Suprapubic skin (tissue), 3 donors: ENCODE measurements around the gene HNMT.

Source experiments
- POLR2A ChIP-seq, 2 donors: fragments of 450-650 bp; IDR thresholded peaks; one replicate each; pipeline ENCODE4 v1.6.1; 2017; ENCODE audit warnings: antibody characterized with exemption in 2 of 2, mild to moderate bottlenecking in 2 of 2, moderate library complexity in 2 of 2
- TF ChIP-seq, protein P1 (sequence below), 2 donors: fragments of 200-600 bp in 1 of 2; fragments of 450-650 bp in 1 of 2; sonication (generic) in 1 of 2; IDR thresholded peaks; one replicate each; pipeline ENCODE4 v1.5.1; 2016 to 2019; ENCODE audit warnings: antibody characterized with exemption in 2 of 2, mild to moderate bottlenecking in 1 of 2, moderate library complexity in 1 of 2

DNA sequence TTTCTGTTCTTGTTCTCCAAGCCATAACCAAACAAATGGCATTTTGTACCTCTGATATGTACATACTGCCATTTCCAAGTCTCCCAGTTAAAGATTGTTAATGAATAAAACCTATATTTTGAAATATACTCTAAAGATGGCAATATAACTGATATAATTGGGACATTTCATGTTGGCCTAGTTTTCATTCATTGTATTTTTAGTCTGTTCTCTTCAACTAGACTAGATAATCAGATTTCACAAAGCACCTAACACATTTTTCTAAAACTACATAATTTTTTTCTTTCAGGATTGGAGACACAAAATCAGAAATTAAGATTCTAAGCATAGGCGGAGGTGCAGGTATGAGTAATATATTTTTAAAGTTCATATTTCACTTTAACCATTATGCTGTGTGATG lies 5.6 kb downstream of the HNMT start:
- TF ChIP-seq, protein P1, sequence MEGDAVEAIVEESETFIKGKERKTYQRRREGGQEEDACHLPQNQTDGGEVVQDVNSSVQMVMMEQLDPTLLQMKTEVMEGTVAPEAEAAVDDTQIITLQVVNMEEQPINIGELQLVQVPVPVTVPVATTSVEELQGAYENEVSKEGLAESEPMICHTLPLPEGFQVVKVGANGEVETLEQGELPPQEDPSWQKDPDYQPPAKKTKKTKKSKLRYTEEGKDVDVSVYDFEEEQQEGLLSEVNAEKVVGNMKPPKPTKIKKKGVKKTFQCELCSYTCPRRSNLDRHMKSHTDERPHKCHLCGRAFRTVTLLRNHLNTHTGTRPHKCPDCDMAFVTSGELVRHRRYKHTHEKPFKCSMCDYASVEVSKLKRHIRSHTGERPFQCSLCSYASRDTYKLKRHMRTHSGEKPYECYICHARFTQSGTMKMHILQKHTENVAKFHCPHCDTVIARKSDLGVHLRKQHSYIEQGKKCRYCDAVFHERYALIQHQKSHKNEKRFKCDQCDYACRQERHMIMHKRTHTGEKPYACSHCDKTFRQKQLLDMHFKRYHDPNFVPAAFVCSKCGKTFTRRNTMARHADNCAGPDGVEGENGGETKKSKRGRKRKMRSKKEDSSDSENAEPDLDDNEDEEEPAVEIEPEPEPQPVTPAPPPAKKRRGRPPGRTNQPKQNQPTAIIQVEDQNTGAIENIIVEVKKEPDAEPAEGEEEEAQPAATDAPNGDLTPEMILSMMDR (IDR thresholded peaks at IDR 0.05), result no peak
- TF ChIP-seq POLR2A (IDR thresholded peaks at IDR 0.05), result no peak
